GM19238 (cell line): ENCODE data around the gene DIAPH3.
A peak's percentile ranks its signal among the peaks of the same experiment; 100 is the strongest.
"Not testable (repeated sequence)": the region's sequence is repeated elsewhere in the genome, so short reads cannot be mapped to it uniquely, and the experiment has no call there.

ENCODE experiments used
- DNase-seq: peaks from one replicate; pipeline ENCODE4 v3.0.0; 2011; ENCODE audit warnings: low spot score; ENCODE audit not compliant: insufficient read length

The DIAPH3 gene

GRCh38 chr13:60163478-60164233 lies at the start of gene DIAPH3:
Gene DIAPH3, minus strand, starts transcription at chr13:60163928. Its CDS starts 162 bp downstream, at chr13:60163766.
- peak; percentile 80 for DNase-seq

GRCh38 chr13:60213236-60213744 lies 49.6 kb upstream of the DIAPH3 start:
- no peak for DNase-seq

DNA sequence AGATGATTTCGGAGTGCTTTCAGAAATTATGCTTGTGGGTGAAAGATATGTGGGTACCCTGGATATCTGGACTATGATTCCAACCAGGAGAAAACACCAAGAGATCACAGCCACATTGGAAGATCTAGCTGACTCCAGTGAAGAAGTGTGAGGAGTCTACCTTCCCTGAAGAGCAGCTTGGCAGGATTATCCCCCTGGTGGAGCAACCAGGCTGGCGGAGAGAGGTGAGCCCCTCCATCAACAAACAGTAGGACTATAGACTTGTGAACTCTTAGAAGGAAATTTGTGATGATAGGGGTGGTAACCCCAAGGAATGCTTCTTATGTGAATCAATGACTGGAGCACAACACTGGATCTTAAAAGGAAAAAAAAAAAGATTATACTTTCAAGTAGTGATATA lies 47.8 kb upstream of the DIAPH3 start:
- DNase-seq, result no peak

GRCh38 chr13:60210510-60211330 lies 47.0 kb upstream of the DIAPH3 start:
- no peak for DNase-seq

GRCh38 chr13:60205499-60205898 lies 41.8 kb upstream of the DIAPH3 start:
- not testable (repeated sequence) for DNase-seq

DNA sequence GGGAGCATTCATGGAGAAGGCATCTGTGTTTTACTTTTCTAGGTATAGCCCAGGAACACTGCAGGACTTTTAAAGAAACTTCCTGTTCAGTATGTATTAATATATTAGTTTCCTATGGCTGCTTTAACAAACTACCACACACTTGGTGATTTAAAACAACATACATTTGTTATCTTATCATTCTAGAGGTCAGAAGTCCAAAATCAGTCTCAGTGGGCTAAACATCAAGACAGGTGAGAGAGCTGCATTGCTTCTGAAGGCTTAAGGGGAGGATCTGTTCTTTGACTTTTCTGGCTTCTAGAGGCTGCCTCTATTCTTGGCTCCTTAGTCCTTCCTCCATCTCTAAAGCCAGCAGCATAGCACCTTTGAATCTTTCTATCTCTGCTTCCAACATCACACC lies 37.6 kb upstream of the DIAPH3 start:
- DNase-seq, result no peak

- not testable (repeated sequence) for DNase-seq
These were observed 32.2 kb upstream of the DIAPH3 start for GRCh38 chr13:60195893-60196292.

GRCh38 chr13:60182907-60183306 lies 19.2 kb upstream of the DIAPH3 start:
- no peak for DNase-seq

DNA sequence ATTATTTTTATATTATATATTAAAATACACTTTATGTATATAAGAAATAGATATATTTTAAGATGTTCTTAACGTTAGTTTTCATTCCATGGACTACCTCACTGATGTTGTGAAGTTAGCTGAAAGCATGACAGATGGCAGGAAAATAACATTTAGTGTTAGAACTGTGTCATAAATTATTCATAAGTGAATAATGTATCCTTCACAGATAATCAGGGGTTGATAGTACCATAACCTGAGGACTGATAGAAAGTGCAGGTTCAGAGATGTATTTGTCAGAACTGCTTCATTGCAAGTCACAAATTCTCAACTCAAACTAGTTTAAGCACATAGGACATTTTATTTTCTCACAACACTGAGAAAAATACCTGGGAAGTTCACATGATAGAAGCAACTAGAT lies 14.6 kb upstream of the DIAPH3 start:
- no peak for DNase-seq

GRCh38 chr13:60175571-60175970 lies 11.8 kb upstream of the DIAPH3 start:
- DNase-seq, result no peak

DNA sequence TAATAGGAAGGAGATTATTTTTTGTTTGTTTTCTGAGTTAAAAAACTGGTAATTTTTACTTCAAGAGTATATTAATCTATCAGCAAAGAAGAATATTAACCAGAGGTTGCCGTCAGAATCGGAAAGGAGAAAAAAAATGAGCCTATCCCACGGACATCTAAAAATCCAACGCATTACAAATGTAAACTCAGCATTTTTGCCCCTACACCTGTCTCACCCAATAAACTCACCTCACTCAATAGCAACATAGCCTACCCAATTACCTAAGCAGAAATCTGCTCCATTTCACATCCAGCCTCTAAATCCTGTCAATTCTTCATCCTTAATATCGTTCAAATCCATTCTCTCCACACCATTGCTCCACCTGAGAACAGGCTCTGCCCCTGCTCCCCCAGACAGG lies 10.4 kb upstream of the DIAPH3 start:
- DNase-seq, result no peak

DNA sequence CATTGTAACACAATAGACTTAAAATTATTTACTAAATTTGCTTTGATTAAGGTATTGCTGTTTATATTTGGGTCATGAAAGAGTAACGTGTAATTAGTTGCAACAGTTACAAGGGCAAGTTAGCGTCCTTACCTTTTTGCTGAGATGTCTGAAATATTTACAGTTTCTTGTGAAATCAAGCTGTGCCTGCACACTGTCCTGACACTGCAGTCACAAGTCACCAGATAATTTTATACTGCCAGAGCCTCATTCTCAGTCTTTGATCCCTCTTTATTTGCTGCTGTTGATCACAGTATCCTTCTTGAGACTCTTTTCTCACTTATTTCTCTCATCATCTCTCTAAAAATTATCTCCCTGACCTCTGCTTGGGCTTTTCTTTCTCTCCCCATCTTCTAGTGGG lies 8.4 kb upstream of the DIAPH3 start:
- DNase-seq, result no peak

DNA sequence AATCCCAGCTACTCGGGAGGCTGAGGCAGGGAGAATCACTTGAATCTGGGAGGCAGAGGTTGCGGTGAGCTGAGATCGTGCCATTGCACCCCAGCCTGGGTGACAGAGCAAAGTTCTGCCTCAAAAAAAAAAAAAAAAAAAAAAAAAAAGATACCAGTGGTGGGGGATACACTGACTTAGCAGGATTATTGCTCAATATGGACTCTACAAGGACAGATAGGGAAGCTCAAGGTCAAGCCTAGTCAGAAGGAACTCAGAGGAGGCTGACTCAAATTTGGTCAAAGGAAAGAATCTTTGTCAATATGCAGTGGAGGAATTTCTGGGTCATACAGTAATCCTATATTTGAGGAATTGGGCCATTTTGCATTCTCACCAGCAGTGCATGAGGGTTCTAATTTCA lies 6.7 kb upstream of the DIAPH3 start:
- no peak for DNase-seq

DNA sequence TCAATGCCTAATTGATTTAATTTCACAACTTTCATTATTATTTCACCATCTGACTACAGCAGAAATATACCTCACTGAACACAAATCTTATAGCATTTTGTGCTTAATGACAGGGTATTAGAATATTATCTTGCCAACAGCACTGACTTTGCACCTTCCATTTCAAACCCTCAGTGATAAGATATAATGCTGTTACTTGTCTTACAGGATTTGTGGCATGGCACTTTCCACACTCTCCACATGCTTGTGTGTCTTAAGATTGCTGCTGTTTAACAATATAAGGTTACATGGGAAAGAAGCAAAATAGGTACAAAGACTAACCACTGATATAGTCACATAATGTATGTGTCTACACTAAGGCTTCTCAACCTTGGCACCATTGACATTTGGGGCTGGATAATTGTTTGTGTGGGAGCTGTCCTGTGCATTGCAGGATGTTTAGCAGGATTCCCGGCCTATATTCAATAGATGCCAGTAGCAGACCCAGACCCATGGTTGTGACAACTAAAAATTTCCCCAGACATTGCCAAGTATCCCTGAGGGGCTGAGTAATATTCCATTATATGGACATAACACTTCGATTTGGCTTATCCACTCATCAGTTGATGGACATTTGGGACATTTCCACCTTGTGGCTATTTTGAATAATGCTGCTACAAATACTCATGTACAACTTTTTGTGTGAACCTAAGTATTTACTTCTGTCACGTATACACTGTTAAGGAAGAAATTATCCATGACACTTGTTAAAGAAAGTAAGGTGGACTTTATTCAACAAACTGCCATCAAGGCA lies 5.7 kb upstream of the DIAPH3 start:
- no peak for DNase-seq

DNA sequence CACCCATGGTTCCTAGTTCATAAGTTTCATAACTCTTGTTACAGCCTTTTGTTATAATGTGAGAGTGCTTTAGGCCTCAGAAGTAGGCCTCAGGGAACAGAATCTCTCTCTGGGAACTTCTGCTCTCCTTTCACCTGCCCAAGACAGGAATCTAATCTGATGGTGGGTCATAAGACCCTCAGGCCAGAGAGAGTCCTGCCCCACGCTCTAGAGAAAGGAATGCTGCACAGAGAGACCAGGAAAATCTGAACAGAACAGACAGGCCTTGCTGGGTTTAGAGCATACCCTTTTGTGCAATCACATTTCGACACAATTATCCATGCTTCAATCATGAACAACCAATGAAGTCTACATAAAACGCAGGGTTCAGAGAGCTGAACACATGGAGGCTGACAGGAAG lies 3.4 kb upstream of the DIAPH3 start:
- DNase-seq, result no peak

DNA sequence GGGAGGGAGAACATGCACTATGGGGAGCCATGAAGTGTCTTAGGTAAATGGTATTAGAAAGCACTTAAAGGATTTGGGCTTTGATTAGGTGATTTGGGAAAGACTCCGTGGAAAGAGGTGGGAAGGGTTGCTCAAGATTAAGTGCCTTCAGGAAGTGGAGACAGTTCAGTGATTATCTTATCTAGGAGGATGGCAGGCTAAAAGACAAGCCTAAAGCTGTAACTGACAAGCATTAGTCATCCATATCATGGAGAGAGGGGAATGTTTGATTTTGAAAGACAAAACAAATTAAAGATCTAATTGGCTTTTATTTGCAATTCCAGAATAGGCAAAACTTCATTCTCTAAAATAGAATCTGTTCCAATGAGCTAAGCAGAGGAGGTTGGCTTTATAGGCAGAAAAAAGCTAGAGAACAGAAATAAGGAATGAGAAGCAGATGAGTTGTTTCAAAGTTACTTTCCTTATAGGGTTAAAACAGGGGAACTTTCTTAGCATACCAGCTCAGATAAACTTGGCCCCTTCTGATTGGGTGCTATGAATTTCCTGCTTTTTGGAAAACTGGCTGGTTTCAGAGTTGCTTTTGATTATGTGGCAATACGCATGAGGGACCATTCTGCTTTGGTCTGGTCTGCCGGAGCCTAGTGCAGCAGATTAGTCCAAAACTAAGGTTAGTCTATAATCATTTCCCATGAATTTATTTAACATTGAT lies 1.8 kb upstream of the DIAPH3 start:
- DNase-seq, result no peak

DNA sequence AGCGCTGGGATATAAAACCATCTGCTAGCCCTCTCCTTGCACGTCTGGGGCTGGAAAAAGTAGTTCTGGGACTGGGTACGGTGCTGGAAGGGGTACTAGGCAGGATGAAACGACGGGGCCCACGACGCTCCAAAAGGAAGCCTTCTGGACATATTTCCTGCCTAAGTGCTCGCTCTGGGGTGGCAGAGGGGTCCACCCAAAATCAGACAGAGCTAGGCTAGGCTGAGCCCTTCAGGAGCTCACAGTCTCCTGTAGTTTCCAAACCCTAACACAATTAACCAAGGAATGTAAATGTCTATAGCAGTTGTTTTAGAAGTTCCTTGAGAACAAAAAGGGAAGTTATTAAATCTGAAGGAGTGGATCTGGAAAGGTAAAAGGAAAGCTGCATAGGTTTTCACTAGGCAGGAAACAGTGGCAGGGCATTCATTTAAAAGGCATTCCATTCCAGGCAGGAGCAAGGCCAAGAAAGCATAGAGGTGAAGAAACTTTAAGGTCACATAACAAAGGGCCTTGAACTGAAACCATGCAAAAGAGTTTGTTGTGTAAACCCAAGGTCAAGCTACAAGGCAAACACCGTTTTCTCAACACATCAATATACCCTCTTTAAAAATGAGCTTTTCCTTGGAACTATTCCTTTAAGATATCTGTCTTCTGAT lies 634 bp upstream of the DIAPH3 start:
- no peak for DNase-seq

DNA sequence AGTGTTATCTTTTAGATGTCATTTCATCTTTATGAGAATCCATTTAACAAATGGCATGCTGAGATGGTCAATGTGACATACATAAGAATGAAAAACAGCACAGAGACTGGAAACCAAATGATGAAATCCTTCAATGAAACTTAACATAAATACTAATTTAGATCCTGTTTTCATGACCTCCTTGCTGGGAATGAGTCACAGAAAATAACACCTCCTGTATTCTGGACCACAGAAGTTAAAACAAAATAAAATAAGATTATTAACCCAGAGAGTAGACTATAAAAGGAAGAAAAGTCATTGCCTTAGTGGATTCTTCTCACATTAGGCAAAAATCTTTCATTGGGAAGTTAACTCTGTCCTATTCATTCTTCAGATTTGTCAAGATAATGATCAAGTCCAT lies 1.6 kb downstream of the DIAPH3 start:
- DNase-seq, result no peak

GRCh38 chr13:60158321-60158801 lies 5.4 kb downstream of the DIAPH3 start:
- no peak for DNase-seq

DNA sequence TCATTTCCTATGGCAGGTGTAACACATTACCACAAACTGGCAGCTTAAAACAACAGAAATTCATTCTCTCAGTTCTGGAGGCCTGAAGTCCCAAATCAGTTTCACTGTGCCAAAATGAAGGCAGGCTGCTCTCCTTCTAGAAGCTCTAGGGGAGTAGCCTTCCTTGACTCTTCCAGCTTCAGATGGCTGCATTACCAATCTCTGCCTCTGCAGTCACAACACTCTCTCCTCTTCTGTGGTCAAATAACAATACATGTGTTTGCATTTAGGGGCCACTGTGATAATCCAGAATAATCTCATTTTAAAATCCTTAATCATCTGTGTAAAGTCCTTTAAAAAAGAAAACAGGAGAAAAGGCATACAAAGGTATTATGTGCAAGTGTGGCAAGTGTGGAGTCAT lies 7.8 kb downstream of the DIAPH3 start:
- DNase-seq, result no peak
